Body of pancreas (tissue), 4 donors: ENCODE data around the gene SKI.

Source experiments
- POLR2A ChIP-seq, 3 donors: fragments of 450-650 bp; IDR thresholded peaks; one replicate each; pipeline ENCODE4 v1.6.1; 2016; ENCODE audit warnings: antibody characterized with exemption in 3 of 3, mild to moderate bottlenecking in 2 of 3
- TF ChIP-seq, protein P1 (sequence below), 7 experiments: fragments of 450-650 bp in 4 of 7; fragments of 200-600 bp in 3 of 7; sonication (generic) in 3 of 7; IDR thresholded peaks; one replicate each; pipeline ENCODE4 v1.5.1; 2016 to 2019; ENCODE audit warnings: antibody characterized with exemption in 7 of 7

DNA sequence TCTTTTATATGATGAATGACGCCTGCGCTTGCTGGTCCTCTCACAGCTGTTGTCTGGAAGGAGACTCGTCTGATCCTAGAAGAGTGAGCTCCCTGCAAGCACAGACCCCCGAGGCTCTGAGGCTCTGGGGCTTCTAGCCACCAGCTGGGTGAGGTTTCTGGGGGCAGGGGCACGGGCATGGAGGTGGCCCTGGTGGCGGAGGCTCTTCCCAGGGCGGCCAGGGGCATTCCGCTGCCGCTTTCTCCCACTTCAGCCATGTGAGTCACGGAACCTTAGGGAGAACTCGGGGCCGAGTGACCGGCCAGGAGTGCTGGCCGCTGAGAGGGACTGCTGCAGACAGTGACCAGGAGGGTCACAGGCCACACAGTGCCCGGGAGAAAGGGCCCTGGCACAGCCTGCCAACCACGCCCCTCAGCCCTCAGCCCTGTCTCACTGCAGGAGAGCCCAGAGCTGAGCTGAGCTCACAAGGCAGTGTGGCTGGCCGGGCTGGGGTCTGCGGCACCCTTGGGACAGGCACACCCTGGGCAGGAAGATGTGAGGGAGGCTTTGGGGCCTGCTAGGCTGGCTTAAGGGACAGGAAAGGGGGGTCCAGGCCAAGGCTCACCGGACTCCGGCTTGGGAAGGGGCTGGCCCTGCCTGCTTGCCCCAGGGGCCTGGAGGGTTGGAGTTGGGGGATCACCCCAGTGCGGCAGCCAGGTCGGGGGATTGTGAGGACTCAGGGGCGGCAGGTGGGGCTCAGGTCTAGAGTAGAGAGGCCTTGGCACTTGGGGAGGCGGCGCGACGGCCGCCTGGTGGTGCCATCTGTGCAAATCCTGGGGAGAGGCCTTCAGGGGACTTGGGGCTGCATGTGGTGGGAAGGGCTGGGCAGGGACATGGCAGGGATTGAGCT lies 127.5 kb downstream of the SKI start:
- TF ChIP-seq, protein P1, sequence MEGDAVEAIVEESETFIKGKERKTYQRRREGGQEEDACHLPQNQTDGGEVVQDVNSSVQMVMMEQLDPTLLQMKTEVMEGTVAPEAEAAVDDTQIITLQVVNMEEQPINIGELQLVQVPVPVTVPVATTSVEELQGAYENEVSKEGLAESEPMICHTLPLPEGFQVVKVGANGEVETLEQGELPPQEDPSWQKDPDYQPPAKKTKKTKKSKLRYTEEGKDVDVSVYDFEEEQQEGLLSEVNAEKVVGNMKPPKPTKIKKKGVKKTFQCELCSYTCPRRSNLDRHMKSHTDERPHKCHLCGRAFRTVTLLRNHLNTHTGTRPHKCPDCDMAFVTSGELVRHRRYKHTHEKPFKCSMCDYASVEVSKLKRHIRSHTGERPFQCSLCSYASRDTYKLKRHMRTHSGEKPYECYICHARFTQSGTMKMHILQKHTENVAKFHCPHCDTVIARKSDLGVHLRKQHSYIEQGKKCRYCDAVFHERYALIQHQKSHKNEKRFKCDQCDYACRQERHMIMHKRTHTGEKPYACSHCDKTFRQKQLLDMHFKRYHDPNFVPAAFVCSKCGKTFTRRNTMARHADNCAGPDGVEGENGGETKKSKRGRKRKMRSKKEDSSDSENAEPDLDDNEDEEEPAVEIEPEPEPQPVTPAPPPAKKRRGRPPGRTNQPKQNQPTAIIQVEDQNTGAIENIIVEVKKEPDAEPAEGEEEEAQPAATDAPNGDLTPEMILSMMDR (IDR thresholded peaks at IDR 0.05), result no peak
- TF ChIP-seq POLR2A (IDR thresholded peaks at IDR 0.05), result no peak
